H1 (cell line): Measurements from ENCODE around the gene IPO9. TPM values are rescaled to one million over a fixed set of nuclear protein-coding genes. Genes with fewer than 3 reads are reported as not detected.

ENCODE experiments used
- KDM4A ChIP-seq: IDR thresholded peaks from one replicate; pipeline ENCODE4 v1.7.1; 2012; ENCODE audit warnings: low read depth, mild to moderate bottlenecking, moderate library complexity, low read length, inconsistent platforms; ENCODE audit not compliant: severe bottlenecking
- polyA plus RNA-seq, 7 experiments: library from polyadenylated mRNA; depleted of rRNA in 3 of 7; stranded (reverse) in 5 of 7; unstranded in 2 of 7; fragments of >200 nt in 5 of 7; fragments of 200-250 nt in 2 of 7; gene quantifications; 1 replicate in 5 of 7; 2 replicates in 1 of 7; 4 replicates in 1 of 7; pipeline versions ENCODE4 v1.2.1 to v1.2.3, GENCODE V29; 2011 to 2013; ENCODE audit warnings: missing spikeins in 2 of 7, mixed read lengths in 2 of 7
- total RNA-seq: library from RNA; stranded (reverse); fragmentation: NEBNext Ultra II Directional; extraction: Animal tissue kit (Norgen Biotek cat#: 25700); gene quantifications from 2 replicates; pipeline ENCODE4 v1.2.1, GENCODE V29; 2021

The IPO9 gene
- total and polyA plus RNA-seq, 2 of the 8 experiments (the other 6 are each of a cell fraction or from before 2014, with no cell fraction given): 61.0 to 122 TPM

GRCh38 chr1:201887116-201887866 is 58.3 kb downstream of the IPO9 start (continued):
- no peak for TF ChIP-seq KDM4A
